Kidney epithelial cell (primary cell): ENCODE data around the gene CEP41. TPM values are rescaled to one million over a fixed set of nuclear protein-coding genes. Genes with fewer than 3 reads are reported as not detected.

Experiments
- DNase-seq: peaks from one replicate; pipeline ENCODE4 v3.0.0-alpha.2; 2010; ENCODE audit warnings: low read depth
- H3K27me3 ChIP-seq: 2 replicates; pipeline ENCODE4 v1.6.0; 2011; ENCODE audit warnings: low read length; ENCODE audit not compliant: control insufficient read depth, insufficient read depth
- H3K36me3 ChIP-seq: 2 replicates; pipeline ENCODE4 v1.5.1; 2011; ENCODE audit warnings: low read length; ENCODE audit not compliant: control insufficient read depth, insufficient read depth
- H3K4me3 ChIP-seq: 2 replicates; pipeline ENCODE4 v1.5.1; 2011; ENCODE audit warnings: low read depth, mild to moderate bottlenecking, control low read depth, low read length
- CTCF ChIP-seq: IDR thresholded peaks from 2 replicates; pipeline ENCODE4 v1.5.1; 2011; ENCODE audit warnings: mild to moderate bottlenecking, moderate library complexity, low read length, control low read depth, inconsistent platforms; ENCODE audit not compliant: insufficient read depth, poor library complexity, severe bottlenecking
- total RNA-seq: library from RNA; depleted of rRNA; stranded (reverse); fragments of >200 nt; gene quantifications from 2 replicates; pipeline ENCODE4 v1.2.3, GENCODE V29; 2015

Gene CEP41
- total RNA-seq, 1 donor from 2014 or later: 27.8 TPM

GRCh38 chr7:130366564-130366963 is 74.3 kb downstream of the CEP41 start:
- Histone ChIP-seq H3K27me3 (no peaks in the 10 kb centered on the region), H3K4me3 (no peak overlapping the region), H3K36me3 (no peaks in the 10 kb centered on the region)
- no peak for TF ChIP-seq CTCF
- no peak for DNase-seq

- no peak for TF ChIP-seq CTCF
- H3K4me3 ChIP-seq: no peak overlapping the region
- peak; percentile 85 for DNase-seq
Measured at GRCh38 chr7:130365511-130366441, 75.0 kb downstream of the CEP41 start.

GRCh38 chr7:130365088-130365487 is 75.7 kb downstream of the CEP41 start:
- no peaks in the 10 kb centered on the region for H3K27me3 ChIP-seq
- no peak for DNase-seq
- no peak for TF ChIP-seq CTCF

More at GRCh38 chr7:130365511-130366441, 75.0 kb downstream of the CEP41 start:
- no peaks in the 10 kb centered on the region for H3K36me3 ChIP-seq
- no peaks in the 10 kb centered on the region for H3K27me3 ChIP-seq

GRCh38 chr7:130364451-130364850 is 76.4 kb downstream of the CEP41 start:
- DNase-seq: no peak
- H3K36me3 ChIP-seq: no peaks in the 10 kb centered on the region
- no peak overlapping the region for H3K4me3 ChIP-seq
- H3K27me3 ChIP-seq: no peaks in the 10 kb centered on the region
- TF ChIP-seq CTCF: no peak

More at GRCh38 chr7:130365088-130365487, 75.7 kb downstream of the CEP41 start:
- Histone ChIP-seq H3K4me3 (no peak overlapping the region), H3K36me3 (no peaks in the 10 kb centered on the region)

GRCh38 chr7:130363026-130363847 is 77.6 kb downstream of the CEP41 start:
- Histone ChIP-seq H3K4me3 (no peak overlapping the region), H3K36me3 (no peaks in the 10 kb centered on the region), H3K27me3 (no peaks in the 10 kb centered on the region)
- no peak for TF ChIP-seq CTCF
- peak; percentile 97 for DNase-seq
